Mesendoderm (in vitro differentiated cells): ENCODE data around the gene SLC38A4.
"Not testable (repeated sequence)": the region's sequence is repeated elsewhere in the genome, so short reads cannot be mapped to it uniquely, and the experiment has no call there.

ENCODE experiments used
- DNase-seq: peaks from one replicate; pipeline ENCODE4 v3.0.0; 2013
- H2AK5ac ChIP-seq: 2 replicates; pipeline ENCODE4 v1.6.1; 2013; ENCODE audit warnings: low read length, inconsistent platforms
- H2BK120ac ChIP-seq: 2 replicates; pipeline ENCODE4 v1.6.1; 2013; ENCODE audit warnings: low read depth, mild to moderate bottlenecking, low read length, moderate library complexity, mixed read lengths
- H2BK15ac ChIP-seq: replicated peaks from 2 replicates; pipeline ENCODE4 v1.6.1; 2013; ENCODE audit warnings: low read depth, mild to moderate bottlenecking, moderate library complexity
- H2BK5ac ChIP-seq: 2 replicates; pipeline ENCODE4 v1.6.1; 2013; ENCODE audit warnings: low read length, inconsistent platforms
- H3K18ac ChIP-seq: 2 replicates; pipeline ENCODE4 v1.6.1; 2013; ENCODE audit warnings: mild to moderate bottlenecking, low read length, mixed read lengths
- H3K23ac ChIP-seq: one replicate; pipeline ENCODE4 v1.6.1; 2013; ENCODE audit warnings: low read length
- H3K27ac ChIP-seq: 2 replicates; pipeline ENCODE4 v1.5.1; 2013; ENCODE audit warnings: low read depth, mild to moderate bottlenecking, inconsistent platforms, low read length, moderate library complexity
- H3K27me3 ChIP-seq: 2 replicates; pipeline ENCODE4 v1.6.1; 2013; ENCODE audit warnings: low read length, control low read depth, mild to moderate bottlenecking, inconsistent platforms; ENCODE audit not compliant: insufficient read depth, poor library complexity
- H3K36me3 ChIP-seq: 2 replicates; pipeline ENCODE4 v1.6.1; 2013; ENCODE audit warnings: low read length, inconsistent platforms; ENCODE audit not compliant: control insufficient read depth, insufficient read depth
- H3K4ac ChIP-seq: one replicate; pipeline ENCODE4 v1.6.1; 2013; ENCODE audit warnings: low read depth, mild to moderate bottlenecking, low read length, moderate library complexity
- H3K4me1 ChIP-seq: 2 replicates; pipeline ENCODE4 v1.6.1; 2013; ENCODE audit warnings: low read depth, low read length, inconsistent platforms; ENCODE audit not compliant: control insufficient read depth
- H3K4me2 ChIP-seq: 2 replicates; pipeline ENCODE4 v1.6.1; 2013; ENCODE audit warnings: low read length
- H3K4me3 ChIP-seq: 2 replicates; pipeline ENCODE4 v1.5.1; 2013; ENCODE audit warnings: mild to moderate bottlenecking, low read length
- H3K56ac ChIP-seq: one replicate; pipeline ENCODE4 v1.6.1; 2013; ENCODE audit warnings: low read length
- H3K79me1 ChIP-seq: 2 replicates; pipeline ENCODE4 v1.6.1; 2013; ENCODE audit warnings: low read length, inconsistent platforms
- H3K79me2 ChIP-seq: 2 replicates; pipeline ENCODE4 v1.6.1; 2013; ENCODE audit warnings: mild to moderate bottlenecking, low read length; ENCODE audit not compliant: control insufficient read depth, insufficient read depth
- H3K9ac ChIP-seq: 2 replicates; pipeline ENCODE4 v1.6.1; 2013; ENCODE audit warnings: low read length, inconsistent platforms
- H4K5ac ChIP-seq: one replicate; pipeline ENCODE4 v1.6.1; 2013; ENCODE audit warnings: low read length
- H4K8ac ChIP-seq: one replicate; pipeline ENCODE4 v1.6.1; 2013; ENCODE audit warnings: low read depth, mild to moderate bottlenecking, control low read depth, low read length, moderate library complexity
- WGBS: extraction: QIAGEN DNeasy Blood & Tissue Kit; methylation state at CpG from one replicate; pipeline ENCODE4 v1.1.7; 2013; ENCODE audit warnings: low lambda C conversion rate, missing lambda C conversion rate; ENCODE audit not compliant: insufficient coverage; ENCODE audit errors: extremely low coverage; 5-methylcytosine and 5-hydroxymethylcytosine counted together

The SLC38A4 gene

DNA sequence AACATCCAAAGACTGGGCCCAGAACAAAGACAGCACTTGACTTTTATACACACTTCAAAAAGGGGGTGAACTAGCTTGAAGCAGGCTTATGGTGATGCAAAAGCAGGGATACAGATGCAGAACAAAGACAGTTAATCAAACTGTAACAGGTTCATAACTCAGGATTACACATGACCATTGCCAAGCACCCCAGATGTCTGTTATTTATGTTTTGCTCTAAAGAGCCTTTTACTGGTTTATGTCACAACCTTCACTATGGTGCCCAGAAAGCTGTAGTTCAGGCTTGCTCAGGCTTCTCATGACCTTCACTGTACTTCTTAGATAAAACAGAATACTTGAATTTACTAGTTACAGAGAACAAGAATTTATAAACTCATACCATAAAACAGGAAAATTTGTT, 31.7 kb upstream of the SLC38A4 start:
- Histone ChIP-seq H3K4me2 (no peak overlapping the region), H3K79me2 (no peaks in the 10 kb centered on the region), H3K27ac (no peak overlapping the region), H4K5ac (no peak overlapping the region), H3K56ac (no peak overlapping the region), H3K9ac (no peak overlapping the region), H3K4me1 (no peaks in the 10 kb centered on the region), H3K23ac (no peak overlapping the region), H3K36me3 (no peaks in the 10 kb centered on the region), H3K27me3 (no peaks in the 10 kb centered on the region), H3K18ac (no peak overlapping the region), H3K79me1 (no peaks in the 10 kb centered on the region), H4K8ac (no peak overlapping the region), H3K4ac (no peak overlapping the region), H3K4me3 (no peak overlapping the region), H2AK5ac (no peak overlapping the region), H2BK15ac (no peak overlapping the region), H2BK5ac (no peak overlapping the region), H2BK120ac (no peak overlapping the region)
- no peak for DNase-seq

- Histone ChIP-seq H3K27me3 (no peaks in the 10 kb centered on the region), H4K8ac (no peak overlapping the region), H2BK5ac (no peak overlapping the region), H3K4me2 (no peak overlapping the region), H3K56ac (no peak overlapping the region), H2BK15ac (no peak overlapping the region), H3K27ac (no peak overlapping the region), H3K4me1 (no peaks in the 10 kb centered on the region), H4K5ac (no peak overlapping the region), H3K23ac (no peak overlapping the region), H3K79me2 (no peaks in the 10 kb centered on the region), H3K36me3 (no peaks in the 10 kb centered on the region), H3K18ac (no peak overlapping the region), H3K4me3 (no peak overlapping the region), H2BK120ac (no peak overlapping the region), H3K79me1 (no peaks in the 10 kb centered on the region), H3K4ac (no peak overlapping the region), H2AK5ac (no peak overlapping the region), H3K9ac (no peak overlapping the region)
- WGBS: no CpG with 5 or more reads among the region's 2 CpGs
- peak; percentile 9 for DNase-seq
Observed at GRCh38 chr12:46855760-46856159, 30.0 kb upstream of the SLC38A4 start.

- not testable (repeated sequence) for H2BK120ac ChIP-seq, H3K4me2 ChIP-seq, H3K27ac ChIP-seq, H3K36me3 ChIP-seq, H3K18ac ChIP-seq, H2BK15ac ChIP-seq, H2AK5ac ChIP-seq, H3K23ac ChIP-seq, H4K5ac ChIP-seq, DNase-seq, H3K9ac ChIP-seq, H2BK5ac ChIP-seq, H3K4ac ChIP-seq, H3K27me3 ChIP-seq, H3K4me1 ChIP-seq, H3K79me1 ChIP-seq, H4K8ac ChIP-seq, H3K79me2 ChIP-seq, H3K4me3 ChIP-seq, H3K56ac ChIP-seq
Observed at GRCh38 chr12:46854188-46854587, 28.4 kb upstream of the SLC38A4 start.

DNA sequence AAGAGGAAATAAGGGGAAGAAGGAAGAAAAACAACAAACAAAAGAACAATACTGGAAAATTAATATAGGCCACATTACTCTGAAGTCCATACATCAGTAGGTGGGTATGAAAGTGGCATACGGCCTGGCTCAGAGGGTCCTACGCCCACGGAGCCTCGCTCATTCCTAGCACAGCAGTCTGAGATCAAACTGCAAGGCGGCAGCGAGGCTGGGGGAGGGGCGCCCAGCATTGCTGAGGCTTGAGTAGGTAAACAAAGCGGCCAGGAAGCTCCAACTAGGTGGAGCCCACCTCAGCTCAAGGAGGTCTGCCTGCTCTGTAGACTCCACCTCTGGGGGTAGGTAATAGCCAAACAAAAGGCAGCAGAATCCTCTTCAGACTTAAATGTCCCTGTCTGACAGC, 23.0 kb upstream of the SLC38A4 start:
- not testable (repeated sequence) for H3K4me1 ChIP-seq, H3K27ac ChIP-seq, H3K27me3 ChIP-seq, H3K9ac ChIP-seq, H3K79me2 ChIP-seq, H3K4ac ChIP-seq, H3K56ac ChIP-seq, H3K4me2 ChIP-seq, H2BK5ac ChIP-seq, DNase-seq, H2BK120ac ChIP-seq, H3K18ac ChIP-seq, H2AK5ac ChIP-seq, H2BK15ac ChIP-seq, H3K79me1 ChIP-seq, H4K8ac ChIP-seq, H3K36me3 ChIP-seq, H4K5ac ChIP-seq, H3K4me3 ChIP-seq, H3K23ac ChIP-seq
- WGBS: no CpG with 5 or more reads among the region's 8 CpGs

GRCh38 chr12:46847001-46847400, 21.2 kb upstream of the SLC38A4 start:
- no peak overlapping the region for H2BK5ac ChIP-seq
- WGBS: no CpG with 5 or more reads among the region's 1 CpG

GRCh38 chr12:46843811-46844210, 18.0 kb upstream of the SLC38A4 start:
- Histone ChIP-seq H4K5ac (no peak overlapping the region), H3K9ac (no peak overlapping the region), H3K27me3 (no peaks in the 10 kb centered on the region), H3K27ac (no peak overlapping the region), H3K23ac (no peak overlapping the region), H2BK120ac (no peak overlapping the region), H2BK5ac (no peak overlapping the region), H3K79me2 (no peaks in the 10 kb centered on the region), H3K4me3 (no peak overlapping the region), H3K56ac (no peak overlapping the region), H3K4me1 (no peaks in the 10 kb centered on the region), H3K79me1 (no peaks in the 10 kb centered on the region), H3K36me3 (no peaks in the 10 kb centered on the region), H3K4me2 (no peak overlapping the region), H3K4ac (no peak overlapping the region), H2BK15ac (no peak overlapping the region), H2AK5ac (no peak overlapping the region), H3K18ac (no peak overlapping the region), H4K8ac (no peak overlapping the region)
- no CpG with 5 or more reads among the region's 3 CpGs for WGBS
- no peak for DNase-seq

More at GRCh38 chr12:46847001-46847400, 21.2 kb upstream of the SLC38A4 start:
- no peak overlapping the region for H4K8ac ChIP-seq
- no peak for DNase-seq
- H3K27me3 ChIP-seq: no peaks in the 10 kb centered on the region
- no peak overlapping the region for H3K4ac ChIP-seq
- H4K5ac ChIP-seq: no peak overlapping the region
- H2BK120ac ChIP-seq: no peak overlapping the region
- H3K79me1 ChIP-seq: no peaks in the 10 kb centered on the region
- H2AK5ac ChIP-seq: no peak overlapping the region
- H3K18ac ChIP-seq: no peak overlapping the region
- no peak overlapping the region for H3K27ac ChIP-seq
- no peak overlapping the region for H3K9ac ChIP-seq
- no peaks in the 10 kb centered on the region for H3K4me1 ChIP-seq
- H3K4me3 ChIP-seq: no peak overlapping the region
- no peak overlapping the region for H2BK15ac ChIP-seq
- H3K56ac ChIP-seq: no peak overlapping the region
- no peaks in the 10 kb centered on the region for H3K79me2 ChIP-seq
- H3K4me2 ChIP-seq: no peak overlapping the region
- H3K23ac ChIP-seq: no peak overlapping the region
- H3K36me3 ChIP-seq: no peaks in the 10 kb centered on the region
